PC-9 (cell line): ENCODE results near the gene ZNF343.

Experiments
- CTCF ChIP-seq: fragments of 200-600 bp; sonication (generic); conservative IDR thresholded peaks from 2 replicates; pipeline ENCODE4 v1.6.1; 2017; ENCODE audit warnings: mixed run types, antibody characterized with exemption, mild to moderate bottlenecking, moderate library complexity
- EZH2 ChIP-seq: fragments of 200-600 bp; sonication (generic); IDR thresholded peaks from 2 replicates; pipeline ENCODE4 v1.8.0; 2017; ENCODE audit warnings: antibody characterized with exemption, low read depth

GRCh38 chr20:2519115-2519809 is 10.5 kb upstream of the ZNF343 start:
- TF ChIP-seq CTCF: no peak
- TF ChIP-seq EZH2: no peak
